OCI-LY1 (cell line): ENCODE data around the gene LGALS8.

Experiments used
- CTCF ChIP-seq: fragments of 200-600 bp; sonication (generic), shearing (Covaris generic); IDR thresholded peaks from 2 replicates; pipeline ENCODE4 v1.5.1; 2017; ENCODE audit warnings: mild to moderate bottlenecking, antibody characterized with exemption, low read length, moderate library complexity, mixed read lengths
- EZH2 ChIP-seq: fragments of 200-600 bp; sonication (generic), shearing (Covaris generic); IDR thresholded peaks from 2 replicates; pipeline ENCODE4 v1.8.0; 2017; ENCODE audit warnings: borderline replicate concordance, mixed run types, mild to moderate bottlenecking, antibody characterized with exemption, low read length, moderate library complexity, mixed read lengths

- no peak for TF ChIP-seq CTCF
- no peak for TF ChIP-seq EZH2
These were observed 28.3 kb downstream of the LGALS8 start for GRCh38 chr1:236552096-236552495.
